ENCODE data around the gene SHROOM3.

SHROOM3 gene

DNA sequence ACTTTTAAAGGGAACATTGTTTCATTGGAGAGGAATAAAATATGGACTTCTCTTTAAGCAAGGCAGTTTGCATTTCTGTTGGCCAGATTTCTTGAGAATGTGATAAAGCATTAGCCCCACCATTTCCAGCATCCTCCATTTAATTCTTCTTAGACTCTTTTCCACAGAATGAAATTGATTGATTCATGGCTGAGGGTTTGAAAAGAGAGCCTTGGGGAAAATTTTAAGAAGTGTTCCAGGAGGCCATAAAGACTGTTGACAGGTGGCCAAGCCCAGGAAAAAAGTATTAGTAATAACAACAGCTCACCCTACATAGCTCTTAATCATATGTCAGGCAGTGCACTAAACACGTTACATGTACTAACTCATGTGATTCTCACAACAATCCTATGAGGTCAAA, 53.4 kb downstream of the SHROOM3 start:
- DNase-seq (ENCODE audit: low spot score), result no peak
- TF ChIP-seq, protein P1, sequence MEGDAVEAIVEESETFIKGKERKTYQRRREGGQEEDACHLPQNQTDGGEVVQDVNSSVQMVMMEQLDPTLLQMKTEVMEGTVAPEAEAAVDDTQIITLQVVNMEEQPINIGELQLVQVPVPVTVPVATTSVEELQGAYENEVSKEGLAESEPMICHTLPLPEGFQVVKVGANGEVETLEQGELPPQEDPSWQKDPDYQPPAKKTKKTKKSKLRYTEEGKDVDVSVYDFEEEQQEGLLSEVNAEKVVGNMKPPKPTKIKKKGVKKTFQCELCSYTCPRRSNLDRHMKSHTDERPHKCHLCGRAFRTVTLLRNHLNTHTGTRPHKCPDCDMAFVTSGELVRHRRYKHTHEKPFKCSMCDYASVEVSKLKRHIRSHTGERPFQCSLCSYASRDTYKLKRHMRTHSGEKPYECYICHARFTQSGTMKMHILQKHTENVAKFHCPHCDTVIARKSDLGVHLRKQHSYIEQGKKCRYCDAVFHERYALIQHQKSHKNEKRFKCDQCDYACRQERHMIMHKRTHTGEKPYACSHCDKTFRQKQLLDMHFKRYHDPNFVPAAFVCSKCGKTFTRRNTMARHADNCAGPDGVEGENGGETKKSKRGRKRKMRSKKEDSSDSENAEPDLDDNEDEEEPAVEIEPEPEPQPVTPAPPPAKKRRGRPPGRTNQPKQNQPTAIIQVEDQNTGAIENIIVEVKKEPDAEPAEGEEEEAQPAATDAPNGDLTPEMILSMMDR (IDR thresholded peaks at IDR 0.05; ENCODE audit: borderline replicate concordance, control extremely low read depth, extremely low read depth, insufficient read depth, missing control alignments), result no peak
- in situ Hi-C loops (cut with MboI; ENCODE audit: low sequenced_read_pairs, unreplicated experiment), result no loop called here

DNA sequence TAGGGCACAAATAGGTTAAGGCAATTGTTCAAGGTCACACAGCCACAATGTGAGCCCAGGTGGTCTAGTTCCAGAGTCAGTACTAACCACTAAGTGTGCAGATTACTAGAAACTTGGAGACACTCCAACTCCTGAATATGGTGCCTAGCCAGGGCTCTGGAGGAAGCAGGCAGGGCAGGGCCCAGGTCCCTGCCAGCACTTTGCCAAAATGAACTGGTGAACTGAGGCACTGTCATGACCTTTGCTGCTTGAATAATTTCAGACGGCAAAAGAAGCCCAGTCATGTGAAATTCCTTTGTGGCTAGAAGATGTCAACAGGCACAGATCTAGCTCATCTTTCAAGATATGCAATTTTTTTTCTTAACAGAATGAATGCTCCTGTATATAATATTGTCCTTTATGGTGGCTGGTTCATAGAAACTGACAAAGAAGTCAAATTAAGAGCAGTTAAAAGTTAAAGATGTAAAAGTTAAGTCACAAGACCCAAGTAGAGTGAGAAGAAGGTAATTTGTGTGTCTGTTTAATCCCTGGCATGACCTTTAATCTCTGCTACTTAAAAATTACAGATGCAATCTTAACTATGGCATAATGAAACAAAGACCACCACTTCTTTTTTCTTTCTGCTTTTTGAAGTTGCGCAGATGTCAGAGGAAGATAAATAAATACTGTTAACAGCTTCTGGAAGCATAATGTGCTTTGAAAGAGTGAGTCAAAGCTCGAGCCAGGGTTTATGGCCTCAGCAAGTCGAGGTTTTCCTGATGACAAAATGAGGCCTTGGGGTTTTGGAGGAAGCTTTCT, 54.1 kb downstream of the SHROOM3 start:
- TF ChIP-seq, protein P1 (IDR thresholded peaks at IDR 0.05; ENCODE audit: borderline replicate concordance, control extremely low read depth, extremely low read depth, insufficient read depth, missing control alignments), result no peak
- in situ Hi-C loops (cut with MboI; ENCODE audit: low sequenced_read_pairs, unreplicated experiment), result no loop called here
- no peak for DNase-seq (ENCODE audit: low spot score)

DNA sequence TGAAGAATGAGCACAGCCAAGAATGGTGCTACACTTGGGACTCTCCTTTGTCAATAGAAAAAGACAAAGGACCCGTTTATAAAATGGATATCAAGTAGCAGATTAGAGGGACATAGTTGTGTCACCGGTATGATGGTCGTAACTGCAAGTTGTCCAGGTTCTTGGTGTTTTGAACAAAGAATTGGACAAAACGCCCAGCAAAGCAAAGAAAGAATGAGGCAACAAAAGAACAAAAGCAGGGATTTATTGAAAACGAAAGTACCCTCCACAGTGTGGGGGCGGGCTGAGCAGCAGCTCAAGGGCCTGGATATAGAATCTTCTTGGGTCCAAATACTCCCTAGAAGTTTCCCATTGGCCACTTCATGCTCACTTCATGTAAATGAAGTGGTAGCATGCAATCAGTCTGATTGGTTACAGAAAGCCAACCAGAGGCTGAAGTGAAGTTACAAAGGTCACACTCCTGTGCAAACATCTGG, 54.7 kb downstream of the SHROOM3 start:
- TF ChIP-seq, protein P1 (IDR thresholded peaks at IDR 0.05; ENCODE audit: borderline replicate concordance, control extremely low read depth, extremely low read depth, insufficient read depth, missing control alignments), result no peak
- DNase-seq (ENCODE audit: low spot score), result no peak
- in situ Hi-C loops (cut with MboI; ENCODE audit: low sequenced_read_pairs, unreplicated experiment), result no loop called here

DNA sequence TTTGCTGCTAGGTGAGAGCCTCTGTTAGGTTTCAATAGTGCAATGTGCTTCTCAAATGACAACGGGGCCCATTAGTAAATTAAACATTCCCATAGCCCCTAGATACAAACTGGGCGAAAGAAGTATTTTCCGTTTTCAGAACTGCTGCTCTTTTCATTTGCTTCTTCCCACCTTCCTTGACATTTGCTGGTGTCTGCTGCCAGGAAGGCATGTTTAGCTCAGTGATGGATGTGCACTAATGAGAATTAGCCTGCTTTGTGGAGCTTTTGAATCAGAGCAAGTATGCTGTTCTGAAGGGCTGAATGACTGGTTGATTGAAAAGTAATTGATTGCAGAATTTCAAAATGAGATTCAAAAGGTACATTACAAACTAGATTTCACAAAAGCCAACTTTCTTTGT, 57.0 kb downstream of the SHROOM3 start:
- TF ChIP-seq, protein P1 (IDR thresholded peaks at IDR 0.05; ENCODE audit: borderline replicate concordance, control extremely low read depth, extremely low read depth, insufficient read depth, missing control alignments), result no peak
- in situ Hi-C loops (cut with MboI; ENCODE audit: low sequenced_read_pairs, unreplicated experiment), result no loop called here
- no peak for DNase-seq (ENCODE audit: low spot score)

DNA sequence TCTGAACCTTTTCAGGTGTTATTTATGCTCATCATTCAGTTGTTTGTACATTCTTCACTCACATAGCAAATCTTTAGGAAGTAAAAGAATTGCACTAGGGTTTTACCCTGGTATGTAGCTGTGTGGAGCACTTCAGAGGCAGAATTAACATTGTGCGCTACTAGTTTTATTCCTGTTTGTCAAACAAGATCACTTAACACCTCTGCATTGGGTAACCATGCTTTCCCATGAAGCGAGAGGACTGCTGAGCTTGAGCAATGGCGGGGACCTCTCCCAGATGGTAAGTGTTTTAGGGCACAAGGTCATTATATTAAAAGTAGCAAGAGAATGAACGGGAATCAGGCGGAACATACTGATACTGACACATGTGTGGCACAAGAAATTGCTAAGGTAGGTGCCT, 59.2 kb downstream of the SHROOM3 start:
- in situ Hi-C loops (cut with MboI; ENCODE audit: low sequenced_read_pairs, unreplicated experiment), result no loop called here
- no peak for DNase-seq (ENCODE audit: low spot score)
- TF ChIP-seq, protein P1 (IDR thresholded peaks at IDR 0.05; ENCODE audit: borderline replicate concordance, control extremely low read depth, extremely low read depth, insufficient read depth, missing control alignments), result no peak

DNA sequence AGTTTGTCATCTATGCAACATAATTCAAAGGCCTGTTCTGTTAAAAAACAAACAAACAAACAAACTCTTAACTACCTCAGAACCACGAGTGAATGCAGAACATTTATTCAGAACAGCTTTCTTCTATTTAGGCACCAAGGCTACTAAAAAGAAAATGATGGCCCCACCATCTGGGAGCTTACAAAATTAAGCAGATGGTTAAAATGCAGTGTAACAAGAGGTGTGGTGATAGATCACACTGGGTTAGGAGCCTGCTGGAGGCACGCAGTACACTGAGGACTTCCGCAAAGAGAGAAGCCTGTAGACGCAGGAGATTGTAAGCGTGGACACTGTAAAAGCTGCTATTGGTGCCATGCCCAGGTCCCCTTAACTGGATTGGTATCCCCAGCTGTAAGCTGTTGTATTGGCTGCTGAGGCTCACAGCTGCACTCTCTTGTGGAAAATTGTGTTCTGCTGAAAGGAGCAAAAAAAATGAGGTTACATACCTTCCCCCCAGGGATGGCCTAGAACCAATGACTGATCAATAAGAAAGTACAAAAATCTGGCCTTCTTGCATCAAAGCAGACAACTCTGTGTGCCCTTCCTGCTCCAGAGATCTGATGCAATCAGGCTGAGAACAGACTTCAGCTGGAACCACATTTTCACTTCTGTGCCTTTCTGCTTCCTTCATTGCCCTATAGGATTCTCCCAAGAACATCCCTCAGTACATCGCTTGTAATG, 60.0 kb downstream of the SHROOM3 start:
- DNase-seq (ENCODE audit: low spot score), result no peak
- in situ Hi-C loops (cut with MboI; ENCODE audit: low sequenced_read_pairs, unreplicated experiment), result no loop called here
- TF ChIP-seq, protein P1 (IDR thresholded peaks at IDR 0.05; ENCODE audit: borderline replicate concordance, control extremely low read depth, extremely low read depth, insufficient read depth, missing control alignments), result no peak

Data from GM13976 (cell line).